HG02938 (cell line): ENCODE measurements around the gene IGF2R.
"Not testable (repeated sequence)": the region's sequence is repeated elsewhere in the genome, so short reads cannot be mapped to it uniquely, and the experiment has no call there.

ENCODE experiments used
- ATAC-seq: cut with Tn5 transposase; IDR thresholded peaks from one replicate; pipeline ENCODE4 v1.9.1; 2021; ENCODE audit warnings: mild to moderate bottlenecking, moderate library complexity; ENCODE audit not compliant: unreplicated experiment

IGF2R gene

GRCh38 chr6:160090442-160091239 is 121.8 kb downstream of the IGF2R start:
- ATAC-seq, result not testable (repeated sequence)

DNA sequence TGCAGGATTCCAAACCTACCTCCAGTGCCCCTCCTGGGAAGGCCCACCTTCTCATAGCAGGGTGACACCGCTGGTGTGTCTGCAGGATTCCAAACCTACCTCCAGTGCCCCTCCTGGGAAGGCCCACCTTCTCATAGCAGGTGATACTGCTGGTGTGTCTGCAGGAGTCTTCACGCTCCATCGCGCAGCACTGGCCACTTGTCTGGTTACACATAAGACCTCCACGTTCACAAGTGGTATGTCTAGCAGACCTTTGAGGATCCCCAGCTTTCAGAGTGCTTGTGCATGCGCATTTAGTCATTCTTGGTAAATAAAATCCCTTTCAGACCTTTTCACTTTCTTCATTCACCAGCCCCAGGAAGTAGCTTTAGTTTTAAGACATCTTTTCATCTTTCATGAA is 123.3 kb downstream of the IGF2R start:
- ATAC-seq, result not testable (repeated sequence)

- no peak for ATAC-seq
These were observed 123.7 kb downstream of the IGF2R start for GRCh38 chr6:160092602-160093001.

DNA sequence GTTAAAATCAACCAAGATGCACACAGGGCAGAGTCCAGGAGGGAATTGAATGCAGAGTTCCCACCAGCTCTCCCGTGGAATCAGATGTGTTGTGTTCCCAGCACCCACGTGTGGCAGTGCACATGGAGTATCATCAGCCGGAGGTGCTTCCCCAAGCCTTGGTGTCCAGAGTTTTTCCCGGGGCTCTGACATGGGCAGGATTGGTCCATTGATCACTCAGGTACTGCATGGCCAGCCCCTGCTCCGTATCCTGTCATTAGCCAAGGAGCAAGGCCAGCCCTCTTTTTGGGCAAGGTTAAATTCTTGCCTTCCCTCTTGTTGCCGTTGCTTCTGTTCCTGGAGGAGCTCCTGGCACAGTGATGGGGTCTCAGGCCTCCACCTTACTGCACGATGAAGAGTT is 124.2 kb downstream of the IGF2R start:
- no peak for ATAC-seq

- no peak for ATAC-seq
These were observed 125.1 kb downstream of the IGF2R start for GRCh38 chr6:160093946-160094345.

DNA sequence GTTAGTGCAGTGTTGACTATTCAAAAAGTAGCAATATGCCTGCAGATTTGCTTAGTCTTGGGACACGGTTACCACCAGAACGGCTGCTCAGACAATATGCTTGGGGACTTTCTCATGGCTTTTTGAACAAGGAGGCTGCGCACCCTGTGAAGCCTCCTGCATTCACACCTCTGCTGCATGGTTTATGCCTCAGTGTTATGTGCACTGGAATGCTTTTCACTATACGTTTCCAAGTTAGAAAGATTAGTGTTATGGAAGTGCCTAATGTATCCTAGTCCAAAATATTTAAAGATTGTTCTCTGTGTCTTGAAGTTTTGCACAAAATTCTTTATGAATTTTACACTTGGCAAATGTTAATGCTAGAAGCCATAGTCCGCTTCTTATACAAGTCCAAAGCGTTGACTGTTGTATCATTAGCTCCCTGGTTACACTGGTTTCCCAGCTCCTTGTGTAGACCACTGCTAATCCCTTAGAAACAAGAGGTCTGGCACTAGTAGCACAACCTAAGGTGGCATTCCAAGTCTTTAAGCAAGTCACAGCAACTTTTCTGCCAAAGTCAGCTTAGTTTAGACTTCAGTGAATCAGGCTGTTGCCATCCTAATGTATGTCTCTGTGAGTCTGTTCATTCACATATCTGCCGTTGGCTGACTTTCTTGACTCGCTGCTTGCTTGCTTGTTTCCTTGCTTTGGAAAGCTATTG is 126.4 kb downstream of the IGF2R start:
- no peak for ATAC-seq

GRCh38 chr6:160101277-160102205 is 132.7 kb downstream of the IGF2R start:
- no peak for ATAC-seq

DNA sequence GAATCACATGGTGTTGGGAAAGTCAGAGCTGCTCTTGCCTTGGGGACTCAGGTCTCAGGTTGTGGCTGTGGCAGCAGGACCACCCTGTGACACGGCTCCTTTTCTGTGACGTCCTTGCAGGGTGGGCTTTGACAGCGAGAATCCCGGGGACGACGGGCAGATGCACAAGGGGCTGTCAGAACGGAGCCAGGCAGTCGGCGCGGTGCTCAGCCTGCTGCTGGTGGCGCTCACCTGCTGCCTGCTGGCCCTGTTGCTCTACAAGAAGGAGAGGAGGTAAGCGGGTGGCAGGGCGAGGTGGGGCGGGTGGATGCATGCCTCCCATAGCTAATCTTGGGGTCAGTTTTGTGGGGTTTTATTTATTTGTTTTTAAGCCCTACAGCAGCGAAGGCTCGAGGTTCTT is 133.5 kb downstream of the IGF2R start:
- ATAC-seq, result no peak

GRCh38 chr6:160102956-160103824 is 134.3 kb downstream of the IGF2R start:
- ATAC-seq, result peak; percentile 60

DNA sequence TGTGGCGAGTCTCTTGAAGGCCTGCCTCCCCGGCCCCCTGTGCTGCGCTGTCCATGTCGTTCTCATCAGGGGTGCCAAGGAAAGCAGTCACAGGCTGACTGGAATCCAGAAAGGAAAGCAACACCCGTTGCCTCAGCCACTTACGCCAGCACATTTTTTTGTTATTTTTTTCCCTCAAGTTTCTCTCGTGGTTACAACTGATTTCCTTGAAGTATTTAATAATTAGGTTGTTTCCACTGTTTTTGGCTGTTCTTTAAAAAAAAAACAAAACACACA is 134.9 kb downstream of the IGF2R start:
- no peak for ATAC-seq

DNA sequence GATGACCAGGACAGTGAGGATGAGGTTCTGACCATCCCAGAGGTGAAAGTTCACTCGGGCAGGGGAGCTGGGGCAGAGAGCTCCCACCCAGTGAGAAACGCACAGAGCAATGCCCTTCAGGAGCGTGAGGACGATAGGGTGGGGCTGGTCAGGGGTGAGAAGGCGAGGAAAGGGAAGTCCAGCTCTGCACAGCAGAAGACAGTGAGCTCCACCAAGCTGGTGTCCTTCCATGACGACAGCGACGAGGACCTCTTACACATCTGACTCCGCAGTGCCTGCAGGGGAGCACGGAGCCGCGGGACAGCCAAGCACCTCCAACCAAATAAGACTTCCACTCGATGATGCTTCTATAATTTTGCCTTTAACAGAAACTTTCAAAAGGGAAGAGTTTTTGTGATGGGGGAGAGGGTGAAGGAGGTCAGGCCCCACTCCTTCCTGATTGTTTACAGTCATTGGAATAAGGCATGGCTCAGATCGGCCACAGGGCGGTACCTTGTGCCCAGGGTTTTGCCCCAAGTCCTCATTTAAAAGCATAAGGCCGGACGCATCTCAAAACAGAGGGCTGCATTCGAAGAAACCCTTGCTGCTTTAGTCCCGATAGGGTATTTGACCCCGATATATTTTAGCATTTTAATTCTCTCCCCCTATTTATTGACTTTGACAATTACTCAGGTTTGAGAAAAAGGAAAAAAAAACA is 136.1 kb downstream of the IGF2R start:
- ATAC-seq, result no peak

DNA sequence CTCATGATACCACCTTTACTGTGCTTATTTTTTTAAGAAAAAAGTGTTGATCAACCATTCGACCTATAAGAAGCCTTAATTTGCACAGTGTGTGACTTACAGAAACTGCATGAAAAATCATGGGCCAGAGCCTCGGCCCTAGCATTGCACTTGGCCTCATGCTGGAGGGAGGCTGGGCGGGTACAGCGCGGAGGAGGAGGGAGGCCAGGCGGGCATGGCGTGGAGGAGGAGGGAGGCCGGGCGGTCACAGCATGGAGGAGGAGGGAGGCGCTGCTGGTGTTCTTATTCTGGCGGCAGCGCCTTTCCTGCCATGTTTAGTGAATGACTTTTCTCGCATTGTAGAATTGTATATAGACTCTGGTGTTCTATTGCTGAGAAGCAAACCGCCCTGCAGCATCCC is 137.1 kb downstream of the IGF2R start:
- ATAC-seq, result no peak

GRCh38 chr6:160106701-160107100 is 137.8 kb downstream of the IGF2R start:
- no peak for ATAC-seq

- no peak for ATAC-seq
These were observed 139.2 kb downstream of the IGF2R start for GRCh38 chr6:160108077-160108476.

DNA sequence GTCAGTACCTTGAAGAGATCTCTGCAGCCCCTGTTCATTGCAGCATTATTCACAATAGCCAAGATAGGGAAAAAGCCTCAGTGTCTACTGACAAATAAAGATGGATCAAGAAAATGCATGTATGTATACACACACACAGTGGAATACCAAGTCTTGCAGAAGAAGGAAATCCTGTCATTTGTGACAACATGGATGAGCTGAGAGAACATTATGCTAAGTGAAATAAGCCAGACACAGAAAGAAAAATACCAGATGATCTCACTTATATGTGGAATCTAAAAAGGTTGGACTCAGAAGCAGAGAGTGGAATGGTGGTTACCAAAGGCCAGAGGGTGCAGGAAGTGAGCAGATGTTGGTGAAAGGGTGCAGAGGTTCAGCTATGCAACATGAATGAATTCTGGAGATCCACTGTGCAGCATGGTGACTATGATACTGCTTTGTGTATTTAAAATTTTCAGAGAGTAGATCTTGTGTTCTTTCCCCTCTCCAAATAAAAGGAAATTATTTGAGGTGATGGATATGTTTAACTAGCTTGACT is 141.8 kb downstream of the IGF2R start:
- no peak for ATAC-seq

DNA sequence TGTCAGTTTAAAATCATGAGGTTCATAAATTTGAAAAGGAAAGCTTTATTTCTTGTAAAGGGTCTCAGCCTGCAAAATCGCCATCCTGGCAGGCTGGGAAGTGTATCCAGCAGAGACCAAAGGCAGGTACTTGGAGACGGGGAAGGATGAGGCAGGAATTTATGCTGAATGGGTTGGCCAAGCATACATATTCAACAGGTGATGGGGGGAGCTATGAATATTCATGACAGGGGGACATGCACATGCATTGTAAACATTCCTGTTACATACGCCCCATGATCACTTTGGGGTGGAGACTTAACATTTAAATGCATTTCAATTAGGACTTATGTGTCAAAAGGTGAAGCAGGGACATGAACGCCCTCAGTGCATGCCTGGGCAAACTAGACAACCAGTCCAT is 142.9 kb downstream of the IGF2R start:
- ATAC-seq, result no peak

DNA sequence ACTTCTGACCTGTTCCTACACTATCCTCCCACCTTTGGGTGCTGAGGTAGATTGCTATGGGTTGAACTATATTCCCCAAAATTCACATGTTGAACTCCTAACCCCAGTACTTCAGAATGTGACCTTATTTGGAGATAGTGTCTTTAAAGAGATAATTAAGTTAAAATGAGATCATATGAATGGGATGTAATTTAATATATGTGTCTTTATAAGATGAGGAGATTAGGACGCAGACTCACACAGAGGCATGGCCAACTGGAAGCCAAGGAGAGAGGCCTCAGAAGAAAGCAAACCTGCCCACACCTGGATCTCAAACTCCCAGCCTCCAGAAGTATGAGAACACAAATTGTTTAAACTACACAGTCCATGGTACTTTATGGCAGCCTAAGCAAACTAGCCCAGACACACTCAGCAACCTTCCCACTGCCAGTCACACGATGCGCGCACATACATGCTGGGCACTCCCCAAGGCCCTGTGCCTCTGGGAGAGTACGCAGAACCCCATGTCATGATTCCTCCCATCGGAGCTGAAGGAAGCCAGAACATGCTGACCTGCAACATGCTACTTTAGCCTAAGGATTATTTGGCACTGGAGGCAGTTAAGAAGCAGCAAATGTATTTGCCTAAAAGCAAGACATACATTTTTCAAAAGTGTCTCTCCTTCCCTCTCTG is 143.9 kb downstream of the IGF2R start:
- ATAC-seq, result no peak

DNA sequence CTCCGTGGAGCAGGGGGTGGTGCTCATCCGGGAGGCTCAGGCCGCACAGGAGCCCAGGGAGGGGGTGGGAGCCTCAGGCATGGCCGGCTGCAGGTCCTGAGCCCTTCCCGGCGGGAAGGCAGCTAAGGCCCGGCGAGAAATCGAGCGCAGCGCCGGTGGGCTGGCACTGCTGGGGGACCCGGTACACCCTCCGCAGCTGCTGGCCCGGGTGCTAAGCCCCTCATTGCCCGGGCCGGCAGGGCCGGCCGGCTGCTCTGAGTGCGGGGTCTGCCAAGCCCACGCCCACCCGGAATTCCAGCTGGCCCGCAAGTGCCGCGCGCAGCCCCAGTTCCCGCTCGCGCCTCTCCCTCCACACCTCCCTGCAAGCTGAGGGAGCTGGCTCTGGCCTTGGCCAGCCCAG is 145.7 kb downstream of the IGF2R start:
- ATAC-seq, result not testable (repeated sequence)

DNA sequence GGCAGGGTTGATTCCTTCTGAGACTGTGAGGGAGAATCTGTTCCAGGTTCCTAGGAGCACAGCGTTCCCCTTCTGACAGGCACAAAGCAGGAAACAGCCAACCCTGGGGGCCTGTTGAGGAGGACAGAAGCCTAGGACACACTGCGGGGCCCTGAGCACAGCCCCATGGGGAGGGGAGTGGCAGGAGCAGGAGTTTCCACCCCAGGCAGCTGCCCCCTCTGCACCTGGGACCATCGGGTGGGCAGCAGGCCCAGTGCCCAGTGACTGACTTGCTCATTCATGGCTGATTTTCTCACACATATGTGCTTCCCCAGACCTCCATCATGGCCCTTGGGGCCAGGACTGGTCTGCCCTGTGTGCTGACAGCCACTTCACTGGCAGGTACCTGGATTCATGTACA is 146.5 kb downstream of the IGF2R start:
- ATAC-seq, result no peak
